Measurements from ENCODE around the gene FRAS1. TPM values are rescaled to one million over a fixed set of nuclear protein-coding genes. Genes with fewer than 3 reads are reported as not detected.

Gene FRAS1
- total and polyA plus RNA-seq, 2 donors (not counting 1 experiment from before 2014, with no cell fraction given), result 0.03 to 0.12 TPM

GRCh38 chr4:78155616-78156105 lies 98.5 kb downstream of the FRAS1 start:
- Histone ChIP-seq H3K4me2 (replicated peaks; ENCODE audit: low read depth, low read length, poor library complexity, severe bottlenecking) (no peak overlapping the region), H3K4me1 (ENCODE audit: control insufficient read depth in 2 of 2, insufficient read depth in 2 of 2, low read length in 2 of 2) (no peaks in the 10 kb centered on the region), H3K79me2 (ENCODE audit: control insufficient read depth, insufficient read depth, low read length) (no peaks in the 10 kb centered on the region), H3K27me3 (replicated peaks in 1 of 4; ENCODE audit: control extremely low read depth in 1 of 4, control insufficient read depth in 3 of 4, insufficient read depth in 4 of 4, low read length in 3 of 4) (no peaks in the 10 kb centered on the region), H3K36me3 (replicated peaks in 1 of 2; ENCODE audit: control extremely low read depth in 1 of 2, control insufficient read depth in 1 of 2, extremely low read depth in 1 of 2, insufficient read depth in 2 of 2, low read length in 1 of 2) (no peaks in the 10 kb centered on the region), H3K27ac (ENCODE audit: low read length in 2 of 2) (no peak overlapping the region), H2AFZ (ENCODE audit: insufficient read depth, low read depth, low read length, poor library complexity, severe bottlenecking) (no peak overlapping the region), H4K20me1 (ENCODE audit: control insufficient read depth, insufficient read depth, low read length, poor library complexity, severe bottlenecking) (no peaks in the 10 kb centered on the region), H3K4me3 (ENCODE audit: control extremely low read depth in 1 of 5, extremely low read depth in 1 of 5, insufficient read depth in 1 of 5, low read depth in 2 of 5, low read length in 4 of 5) (no peak overlapping the region), H3K9me3 (ENCODE audit: control extremely low read depth in 1 of 3, control insufficient read depth in 2 of 3, insufficient read depth in 1 of 3, low read length in 2 of 3) (no peaks in the 10 kb centered on the region), H3K9ac (ENCODE audit: low read length) (no peak overlapping the region)
- no CpG with 5 or more reads among the region's 6 CpGs for WGBS (ENCODE audit: insufficient coverage)
- Mint-ChIP-seq H3K27ac (no peak overlapping the region), H3K9me3 (ENCODE audit: insufficient read depth) (no peaks in the 10 kb centered on the region), H3K4me3 (no peak overlapping the region), H3K27me3 (peaks cover 24% of the 10 kb centered on the region), H3K4me1 (no peaks in the 10 kb centered on the region)
- intact Hi-C loops (cut with micrococcal nuclease), result no loop called here
- ChIA-PET POLR2A (no interaction called here), CTCF (no interaction called here)
- ATAC-seq (ENCODE audit: low read depth) (no peak), DNase-seq (no peak)
- no peak for TF ChIP-seq EZH2 (IDR thresholded peaks at IDR 0.05; ENCODE audit: borderline replicate concordance, insufficient read depth, low read depth, low read length, poor library complexity, severe bottlenecking)
- TF ChIP-seq, protein P1, sequence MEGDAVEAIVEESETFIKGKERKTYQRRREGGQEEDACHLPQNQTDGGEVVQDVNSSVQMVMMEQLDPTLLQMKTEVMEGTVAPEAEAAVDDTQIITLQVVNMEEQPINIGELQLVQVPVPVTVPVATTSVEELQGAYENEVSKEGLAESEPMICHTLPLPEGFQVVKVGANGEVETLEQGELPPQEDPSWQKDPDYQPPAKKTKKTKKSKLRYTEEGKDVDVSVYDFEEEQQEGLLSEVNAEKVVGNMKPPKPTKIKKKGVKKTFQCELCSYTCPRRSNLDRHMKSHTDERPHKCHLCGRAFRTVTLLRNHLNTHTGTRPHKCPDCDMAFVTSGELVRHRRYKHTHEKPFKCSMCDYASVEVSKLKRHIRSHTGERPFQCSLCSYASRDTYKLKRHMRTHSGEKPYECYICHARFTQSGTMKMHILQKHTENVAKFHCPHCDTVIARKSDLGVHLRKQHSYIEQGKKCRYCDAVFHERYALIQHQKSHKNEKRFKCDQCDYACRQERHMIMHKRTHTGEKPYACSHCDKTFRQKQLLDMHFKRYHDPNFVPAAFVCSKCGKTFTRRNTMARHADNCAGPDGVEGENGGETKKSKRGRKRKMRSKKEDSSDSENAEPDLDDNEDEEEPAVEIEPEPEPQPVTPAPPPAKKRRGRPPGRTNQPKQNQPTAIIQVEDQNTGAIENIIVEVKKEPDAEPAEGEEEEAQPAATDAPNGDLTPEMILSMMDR (IDR thresholded peaks at IDR 0.05), result no peak

GRCh38 chr4:78156520-78156919 lies 99.4 kb downstream of the FRAS1 start:
- no peak for TF ChIP-seq EZH2 (IDR thresholded peaks at IDR 0.05; ENCODE audit: borderline replicate concordance, insufficient read depth, low read depth, low read length, poor library complexity, severe bottlenecking)
- TF ChIP-seq, protein P1 (IDR thresholded peaks at IDR 0.05), result no peak
- no peak overlapping the region for H3K9ac ChIP-seq (ENCODE audit: low read length)
- no peaks in the 10 kb centered on the region for H3K36me3 ChIP-seq (replicated peaks in 1 of 2; ENCODE audit: control extremely low read depth in 1 of 2, control insufficient read depth in 1 of 2, extremely low read depth in 1 of 2, insufficient read depth in 2 of 2, low read length in 1 of 2)
- WGBS (ENCODE audit: insufficient coverage), result 95% methylated on average over 5 of the region's 5 CpGs
- intact Hi-C loops (cut with micrococcal nuclease), result no loop called here
- no peak overlapping the region for H3K4me2 ChIP-seq (replicated peaks; ENCODE audit: low read depth, low read length, poor library complexity, severe bottlenecking)
- no peak overlapping the region for H3K4me3 ChIP-seq (ENCODE audit: control extremely low read depth in 1 of 5, extremely low read depth in 1 of 5, insufficient read depth in 1 of 5, low read depth in 2 of 5, low read length in 4 of 5)
- H3K27me3 Mint-ChIP-seq, result peaks cover 28% of the 10 kb centered on the region
- H2AFZ ChIP-seq (ENCODE audit: insufficient read depth, low read depth, low read length, poor library complexity, severe bottlenecking), result no peak overlapping the region
- no peaks in the 10 kb centered on the region for H4K20me1 ChIP-seq (ENCODE audit: control insufficient read depth, insufficient read depth, low read length, poor library complexity, severe bottlenecking)
- no peak overlapping the region for H3K27ac Mint-ChIP-seq
- H3K9me3 Mint-ChIP-seq (ENCODE audit: insufficient read depth), result no peaks in the 10 kb centered on the region
- H3K4me1 Mint-ChIP-seq, result no peaks in the 10 kb centered on the region
- no peak overlapping the region for H3K4me3 Mint-ChIP-seq
- POLR2A ChIA-PET, result no interaction called here
- H3K9me3 ChIP-seq (ENCODE audit: control extremely low read depth in 1 of 3, control insufficient read depth in 2 of 3, insufficient read depth in 1 of 3, low read length in 2 of 3), result no peaks in the 10 kb centered on the region
- no peak overlapping the region for H3K27ac ChIP-seq (ENCODE audit: low read length in 2 of 2)
- H3K27me3 ChIP-seq (replicated peaks in 1 of 4; ENCODE audit: control extremely low read depth in 1 of 4, control insufficient read depth in 3 of 4, insufficient read depth in 4 of 4, low read length in 3 of 4), result no peaks in the 10 kb centered on the region
- no peaks in the 10 kb centered on the region for H3K4me1 ChIP-seq (ENCODE audit: control insufficient read depth in 2 of 2, insufficient read depth in 2 of 2, low read length in 2 of 2)
- no peaks in the 10 kb centered on the region for H3K79me2 ChIP-seq (ENCODE audit: control insufficient read depth, insufficient read depth, low read length)
- CTCF ChIA-PET, result no interaction called here
- DNase-seq (no peak), ATAC-seq (ENCODE audit: low read depth) (no peak)
